ENCODE data around the gene BCR. TPM values are rescaled to one million over a fixed set of nuclear protein-coding genes. Genes with fewer than 3 reads are reported as not detected.

The BCR gene
- total RNA-seq, 1 experiment from 2014 or later, result 77.0 TPM

- no peak overlapping the region for H4K8ac ChIP-seq (replicated peaks; ENCODE audit: insufficient read length, low read depth, low read length)
- H4K5ac ChIP-seq (ENCODE audit: insufficient read length, low read depth, low read length), result no peak overlapping the region
- H2BK12ac ChIP-seq (ENCODE audit: insufficient read length, low read depth, low read length), result no peak overlapping the region
- Mint-ChIP-seq H3K36me3 (ENCODE audit: insufficient read depth in 1 of 3, low read depth in 3 of 3) (peaks cover 24 to 34% (median 27%) of the 10 kb centered on the region in 3 experiments), H3K4me1 (peaks cover 74 to 77% of the 10 kb centered on the region in 2 experiments), H3K27ac (peak overlapping the region in 2 of 3 experiments; percentile 65 to 83; a peak in 1 of 7 replicates), H3K4me3 (no peak overlapping the region), H3K9me3 (peaks cover 0 to 2% of the 10 kb centered on the region in 2 experiments; a peak in 3 of 5 replicates), H3K27me3 (ENCODE audit: low read depth) (no peaks in the 10 kb centered on the region)
- peaks cover 27% of the 10 kb centered on the region; the same call in 1 of the 2 replicates for H3K79me2 ChIP-seq (ENCODE audit: insufficient read depth, low read length)
- H3K23ac ChIP-seq (ENCODE audit: insufficient read length, low read depth, low read length), result no peak overlapping the region
- no peak overlapping the region for H4K91ac ChIP-seq (ENCODE audit: insufficient read length, low read depth, low read length)
- no peaks in the 10 kb centered on the region for H3K27me3 ChIP-seq (ENCODE audit: insufficient read depth, low read length)
- H2BK15ac ChIP-seq (ENCODE audit: low read depth, low read length), result no peak overlapping the region
- no peak overlapping the region for H2AK5ac ChIP-seq (ENCODE audit: insufficient read length, low read length)
- no peaks in the 10 kb centered on the region for H4K20me1 ChIP-seq (ENCODE audit: control insufficient read depth, insufficient read depth, insufficient read length)
- no peak for TF ChIP-seq CTCF (conservative IDR thresholded peaks at IDR 0.05)
- no peak overlapping the region for H3K27ac ChIP-seq (ENCODE audit: insufficient read length, low read depth, low read length)
- peaks cover 21% of the 10 kb centered on the region for H3K4me1 ChIP-seq (ENCODE audit: insufficient read depth, low read length)
- H3K14ac ChIP-seq (ENCODE audit: insufficient read depth, low read length), result no peak overlapping the region
- WGBS (ENCODE audit: extremely low coverage, insufficient read length, low lambda C conversion rate), result no CpG with 5 or more reads among the region's 2 CpGs
- no peak overlapping the region for H2AFZ ChIP-seq (ENCODE audit: low read length)
- no peak overlapping the region for H3K9ac ChIP-seq (ENCODE audit: extremely low read depth, insufficient read length, low read length)
- no peak overlapping the region for H3K56ac ChIP-seq (ENCODE audit: insufficient read length, low read depth, low read length)
- no peak overlapping the region for H3K18ac ChIP-seq (ENCODE audit: insufficient read length, low read depth, low read length)
- peaks cover 4% of the 10 kb centered on the region for H3K79me1 ChIP-seq (ENCODE audit: insufficient read depth, low read depth, low read length, poor library complexity, severe bottlenecking)
- H3K4me2 ChIP-seq (ENCODE audit: insufficient read depth, insufficient read length, low read length), result no peak overlapping the region
- no peak overlapping the region for H3T11ph ChIP-seq (ENCODE audit: low read length)
- H3K9me3 ChIP-seq (ENCODE audit: control insufficient read depth, low read depth, low read length), result no peaks in the 10 kb centered on the region
- peaks cover 4% of the 10 kb centered on the region for H3K23me2 ChIP-seq (ENCODE audit: insufficient read length, low read depth, low read length, poor library complexity, severe bottlenecking)
- no peak overlapping the region for H2BK20ac ChIP-seq (ENCODE audit: low read depth, low read length, poor library complexity, severe bottlenecking)
- no peak overlapping the region for H2BK5ac ChIP-seq (ENCODE audit: insufficient read length, low read length)
- no peak for DNase-seq
- no peak overlapping the region for H2BK120ac ChIP-seq (ENCODE audit: low read depth, low read length, poor library complexity, severe bottlenecking)
- no peak overlapping the region for H3K4ac ChIP-seq (ENCODE audit: low read depth, low read length)
These were observed 59.1 kb downstream of the BCR start for GRCh38 chr22:23239429-23239828.
